Measurements from ENCODE around the gene PNRC1.
"Not testable (repeated sequence)": the region's sequence is repeated elsewhere in the genome, so short reads cannot be mapped to it uniquely, and the experiment has no call there.

The PNRC1 gene

DNA sequence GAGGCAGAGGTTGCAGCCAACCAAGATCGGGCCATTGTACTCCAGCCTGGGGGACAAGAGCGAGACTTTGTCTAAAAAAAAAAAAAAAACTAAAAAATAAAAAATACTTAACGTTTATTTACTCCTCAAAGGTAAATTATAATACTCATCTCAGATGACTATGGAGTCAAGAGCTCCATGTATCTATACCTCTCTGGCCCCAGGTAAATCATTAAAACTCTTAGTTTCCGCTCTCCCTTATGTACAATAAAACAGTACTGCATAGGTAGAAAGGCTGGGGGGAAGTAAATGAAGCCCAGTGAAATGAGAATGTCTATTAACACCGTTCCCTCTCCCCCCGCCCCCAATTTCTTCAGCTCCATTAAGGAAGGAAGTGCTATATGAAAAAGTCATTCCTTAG is 36.2 kb downstream of the PNRC1 start:
- no peak for DNase-seq

DNA sequence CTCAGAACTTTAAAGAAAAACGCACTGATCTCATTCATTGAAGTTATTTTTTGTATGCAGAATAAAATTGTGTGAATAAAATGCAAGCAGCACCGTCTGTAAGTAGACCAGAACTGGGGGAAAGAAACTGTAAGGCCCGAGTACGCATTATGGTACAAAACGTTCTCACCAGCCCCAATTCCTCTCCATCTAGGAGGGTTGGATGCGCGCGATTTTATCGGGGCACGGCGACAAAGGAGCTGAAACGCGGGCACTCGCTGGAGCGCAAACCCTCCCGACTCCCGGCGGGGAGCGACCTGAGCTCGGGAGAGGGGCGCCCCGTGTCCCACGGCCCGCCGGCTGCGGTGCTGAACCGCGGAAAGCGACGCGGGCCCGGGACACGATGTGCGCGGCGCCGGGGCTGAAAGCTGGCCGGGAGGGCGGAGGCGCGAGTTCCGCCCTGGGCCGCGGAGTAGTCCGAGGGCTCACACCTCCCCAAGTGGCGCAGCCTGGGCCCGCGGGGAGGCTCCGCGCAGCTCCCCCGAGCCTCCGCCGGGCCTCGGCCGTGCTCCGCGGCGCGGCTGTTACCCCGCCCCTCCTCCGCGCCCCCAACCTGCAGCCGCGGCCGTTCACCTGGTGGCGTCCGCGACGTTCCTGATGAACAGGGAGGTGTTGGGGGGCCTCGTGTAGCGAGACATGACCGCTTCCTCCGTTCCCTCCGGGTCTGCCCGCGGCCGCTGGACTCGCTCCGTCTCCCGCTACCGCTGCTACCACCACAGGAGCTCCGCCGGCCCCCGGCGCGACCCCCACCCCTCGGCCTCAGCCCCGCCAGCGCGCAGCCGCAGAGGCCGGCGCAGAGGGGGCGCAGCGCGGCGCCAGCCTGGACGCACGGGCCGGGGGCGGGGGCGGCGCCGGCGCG is 36.9 kb downstream of the PNRC1 start, which contains the start of gene SRSF12:
SRSF12 (minus strand) TSS at position 861 of the 898 bp plus-strand sequence; CDS start at position 677, 184 bp downstream.
- peak; percentile 43 for DNase-seq

DNA sequence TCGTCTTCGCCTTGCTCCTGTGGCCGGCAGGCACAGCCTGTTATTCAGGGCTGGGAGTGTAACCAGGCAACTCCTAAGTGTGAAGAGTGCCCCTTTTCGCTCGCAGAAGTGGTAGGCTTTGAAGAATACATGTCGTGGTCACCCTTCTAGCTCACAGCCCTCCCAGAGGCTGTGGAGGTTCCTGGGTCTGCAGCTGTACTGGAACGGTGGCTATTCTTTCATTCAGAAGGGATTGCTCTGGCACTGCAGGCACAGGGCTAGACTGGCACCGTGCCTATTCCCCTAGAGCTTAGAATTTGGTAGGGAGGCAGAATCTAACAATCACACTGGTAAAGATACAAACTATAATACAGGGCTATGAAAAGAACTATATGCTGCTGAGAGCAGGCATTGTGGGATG is 38.4 kb downstream of the PNRC1 start:
- no peak for DNase-seq

DNA sequence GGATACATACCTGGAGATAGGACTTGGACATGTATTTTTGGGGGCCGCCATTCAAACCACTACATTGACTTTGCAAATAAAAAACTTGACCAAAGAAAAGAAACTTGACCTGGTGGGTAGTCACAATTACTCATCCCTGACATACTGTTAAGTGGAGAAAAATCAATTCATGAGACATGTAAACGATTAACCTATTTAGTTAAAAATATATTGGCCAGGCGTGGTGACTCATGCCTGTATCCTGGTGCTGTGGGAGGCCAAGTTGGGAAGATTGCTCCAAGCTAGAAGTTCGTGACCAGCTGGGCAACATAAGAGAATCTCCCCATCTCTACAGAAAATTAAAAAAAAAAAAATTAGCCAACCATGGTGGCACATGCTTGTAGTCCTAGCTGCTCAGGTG is 39.8 kb downstream of the PNRC1 start:
- DNase-seq: no peak

DNA sequence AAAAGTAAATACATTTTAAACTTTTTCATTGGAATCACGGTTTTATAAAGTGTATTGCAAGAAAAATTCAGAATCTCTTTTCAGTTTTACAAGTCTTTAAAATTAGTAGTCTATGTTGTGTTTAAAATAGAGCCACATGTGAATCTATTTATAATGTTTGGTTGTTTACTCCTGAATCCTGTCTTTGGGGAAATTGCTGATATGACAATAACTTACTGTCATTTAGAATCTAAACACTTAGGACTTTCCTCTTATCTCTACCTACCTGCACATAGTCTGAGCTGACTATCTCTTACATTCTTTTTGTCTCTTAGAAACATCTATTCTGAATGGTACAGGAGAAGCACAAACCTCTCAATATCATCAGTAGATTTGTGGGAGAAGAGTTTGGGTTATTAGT is 41.4 kb downstream of the PNRC1 start:
- DNase-seq: no peak

DNA sequence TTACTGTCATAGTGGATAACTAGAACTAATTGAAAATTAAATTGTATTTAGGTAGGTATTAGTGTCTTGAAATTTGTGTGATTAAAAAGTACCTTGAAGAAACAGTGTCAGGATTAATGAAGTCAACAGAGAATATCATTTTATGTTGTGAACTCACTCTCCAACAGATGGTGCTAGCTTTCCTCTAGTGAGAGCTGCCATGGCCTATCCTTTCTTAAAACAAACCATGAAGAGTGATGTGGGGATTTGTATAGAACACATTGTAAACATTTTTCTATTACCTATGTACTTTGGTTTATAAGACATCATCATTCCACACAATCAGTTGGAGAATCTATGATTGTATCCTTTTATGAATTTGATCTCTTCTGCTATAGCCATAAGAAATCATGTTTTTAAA is 42.1 kb downstream of the PNRC1 start:
- DNase-seq: peak; percentile 38

DNA sequence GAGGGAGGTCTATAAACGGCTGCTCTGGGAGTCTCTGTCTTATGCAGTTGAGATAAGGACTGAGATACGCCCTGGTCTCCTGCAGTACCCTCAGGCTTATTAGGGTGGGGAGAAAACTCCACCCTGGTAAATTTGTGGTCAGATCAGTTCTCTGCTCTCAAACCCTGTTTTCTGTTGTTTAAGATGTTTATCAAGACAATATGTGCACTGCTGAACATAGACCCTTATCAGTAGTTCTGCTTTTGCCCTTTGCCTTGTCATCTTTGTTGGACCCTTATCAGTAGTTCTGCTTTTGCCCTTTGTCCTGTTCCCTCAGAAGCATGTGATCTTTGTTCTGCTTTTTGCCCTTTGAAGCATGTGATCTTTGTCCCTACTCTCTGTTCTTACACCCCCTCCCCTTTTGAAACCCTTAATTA is 47.7 kb downstream of the PNRC1 start:
- DNase-seq: not testable (repeated sequence)

DNA sequence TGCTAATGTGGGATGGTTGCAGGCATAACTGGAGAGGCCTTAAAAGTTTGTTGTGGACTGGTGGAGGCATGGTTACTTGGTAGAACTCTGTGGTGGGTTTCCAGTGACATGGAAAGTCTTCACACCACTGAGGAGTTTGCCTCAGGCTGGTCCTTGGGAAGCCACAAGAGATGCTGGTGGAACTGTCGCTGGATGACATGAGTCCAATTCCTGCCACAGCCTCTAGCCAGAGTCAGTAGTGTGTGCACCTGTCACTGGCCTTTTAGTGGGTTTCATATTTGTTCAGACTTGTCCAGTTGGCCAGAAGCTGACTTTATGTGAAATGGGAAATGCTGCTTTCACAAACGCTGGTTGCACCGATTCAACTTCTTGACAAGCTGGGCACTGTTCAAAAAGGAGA is 51.0 kb downstream of the PNRC1 start:
- no peak for DNase-seq

DNA sequence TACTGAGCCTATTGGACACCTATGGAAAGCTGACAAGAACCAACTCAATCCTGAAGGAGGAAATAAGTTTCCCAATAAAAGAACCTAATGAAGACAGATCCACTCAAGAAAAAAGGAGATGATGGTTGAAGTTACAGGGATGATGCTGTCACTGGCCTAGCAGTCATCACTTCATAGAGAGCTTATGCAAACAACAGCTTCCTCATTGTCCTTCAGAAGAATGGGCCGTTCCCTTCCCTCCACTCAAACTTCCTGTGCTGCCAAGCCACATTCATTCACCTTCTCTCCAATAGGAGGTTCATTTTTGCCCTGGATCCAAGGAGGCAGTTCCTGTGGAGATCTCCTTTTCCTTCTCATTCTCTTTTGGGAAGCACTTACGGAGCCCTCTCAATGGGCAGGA is 51.5 kb downstream of the PNRC1 start:
- DNase-seq: no peak

DNA sequence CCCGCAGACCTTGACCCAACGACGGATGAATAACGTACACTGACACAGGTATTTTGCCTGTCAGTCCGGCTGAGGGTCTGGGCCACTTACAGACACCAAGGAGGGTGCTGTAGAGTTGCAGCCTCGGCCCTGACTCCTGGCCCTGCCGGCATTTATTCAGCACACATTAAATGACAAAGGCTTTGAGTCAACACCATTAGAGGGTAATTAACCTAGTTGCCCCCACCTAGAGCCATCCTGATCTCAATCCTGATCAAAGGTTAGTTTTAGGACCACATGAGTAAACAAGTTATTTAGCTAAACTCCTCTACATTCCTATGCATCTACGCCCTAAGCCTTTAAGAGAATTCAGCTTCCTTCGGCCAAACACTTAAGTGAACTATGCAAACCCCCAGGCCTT is 53.4 kb downstream of the PNRC1 start:
- no peak for DNase-seq

DNA sequence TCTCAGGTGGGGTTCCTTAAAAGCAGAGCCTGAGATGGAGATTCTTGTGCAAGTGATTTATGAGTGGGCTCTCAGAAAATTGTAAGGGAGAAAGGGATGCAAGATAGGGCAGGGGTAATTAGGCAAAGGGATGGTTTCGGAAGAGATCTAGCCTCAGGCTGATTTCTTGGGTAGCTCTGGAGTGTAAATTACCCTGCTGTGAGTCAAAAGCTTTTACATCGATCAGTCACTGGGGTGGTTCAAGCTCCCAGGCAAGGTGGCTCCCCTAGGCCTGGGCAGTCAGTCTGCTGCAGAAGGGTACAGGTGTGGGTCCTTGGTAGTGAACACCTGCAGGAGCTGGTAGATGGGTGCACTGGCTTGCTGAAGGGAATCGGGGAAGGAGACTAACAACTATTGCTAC is 54.2 kb downstream of the PNRC1 start:
- no peak for DNase-seq

All from NCI-H1092 treated with DMSO at 0.1 percent for 48 hours (cell line).